IMR-90 (cell line): ENCODE measurements around the gene PCNX2. TPM values are rescaled to one million over a fixed set of nuclear protein-coding genes. Genes with fewer than 3 reads are reported as not detected.

Experiments used
- ATAC-seq: fragments of 200-7000 bp; cut with Tn5 transposase; 2 replicates; pipeline ENCODE4 v1.9.1; 2020; ENCODE audit warnings: low read depth, mild to moderate bottlenecking, moderate library complexity
- BruUV-seq: library from RNA; stranded (reverse); fragments of 400-500 nt; replicated peaks from 2 replicates; lab custom pipeline; 2021; lab: Mats Ljungman, UMichigan
- CTCF ChIA-PET: fragments of 300-600 bp; formaldehyde crosslinking; extraction: SDS; loops from one replicate; lab custom pipeline; 2021; ENCODE audit warnings: antibody characterized with exemption; lab: Yijun Ruan, JAX
- POLR2A ChIA-PET: fragments of 300-600 bp; sonication (Branson Sonifier 250); formaldehyde crosslinking; loops from one replicate; lab custom pipeline; 2022; ENCODE audit warnings: antibody characterized with exemption; ENCODE audit not compliant: unreplicated experiment; lab: Charles Lee
- DNase-seq: peaks from one replicate; pipeline ENCODE4 v3.0.0; 2013
- H2AFZ ChIP-seq: replicated peaks from 2 replicates; pipeline ENCODE3; 2013; ENCODE audit warnings: low read length, mild to moderate bottlenecking; ENCODE audit not compliant: poor library complexity
- H2AK5ac ChIP-seq: 2 replicates; pipeline ENCODE4 v1.6.1; 2013; ENCODE audit warnings: low read depth, low read length, inconsistent platforms
- H2AK9ac ChIP-seq: replicated peaks from 2 replicates; pipeline ENCODE3; 2013; ENCODE audit warnings: mild to moderate bottlenecking, low read depth, low read length, moderate library complexity; ENCODE audit not compliant: poor library complexity
- H2BK120ac ChIP-seq: 2 replicates; pipeline ENCODE4 v1.6.1; 2013; ENCODE audit warnings: low read depth, low read length, inconsistent platforms
- H2BK15ac ChIP-seq: 3 replicates; pipeline ENCODE4 v1.6.1; 2013; ENCODE audit warnings: low read depth, low read length, inconsistent platforms
- H2BK20ac ChIP-seq: 2 replicates; pipeline ENCODE4 v1.6.1; 2013; ENCODE audit warnings: low read depth, mild to moderate bottlenecking, inconsistent platforms, low read length, moderate library complexity
- H2BK5ac ChIP-seq: 2 replicates; pipeline ENCODE4 v1.6.1; 2013; ENCODE audit warnings: mild to moderate bottlenecking, low read depth, low read length, inconsistent platforms; ENCODE audit not compliant: poor library complexity, severe bottlenecking
- H3K14ac ChIP-seq: replicated peaks from 2 replicates; pipeline ENCODE4 v1.6.1; 2013; ENCODE audit warnings: low read depth, low read length, inconsistent platforms
- H3K18ac ChIP-seq: 2 replicates; pipeline ENCODE4 v1.6.1; 2013; ENCODE audit warnings: low read depth, low read length, control low read depth
- H3K23ac ChIP-seq: 2 replicates; pipeline ENCODE4 v1.6.1; 2013; ENCODE audit warnings: low read depth, low read length, inconsistent platforms
- H3K27ac ChIP-seq: 2 replicates; pipeline ENCODE4 v1.5.1; 2013; ENCODE audit warnings: mild to moderate bottlenecking, control low read depth, low read length; ENCODE audit not compliant: insufficient read depth
- H3K27me3 ChIP-seq: 2 replicates; pipeline ENCODE4 v1.6.1; 2013; ENCODE audit warnings: low read length; ENCODE audit not compliant: control insufficient read depth, insufficient read depth
- H3K36me3 ChIP-seq: 2 replicates; pipeline ENCODE4 v1.6.1; 2013; ENCODE audit warnings: low read length, mixed read lengths; ENCODE audit not compliant: control insufficient read depth, insufficient read depth
- H3K4ac ChIP-seq: 2 replicates; pipeline ENCODE4 v1.6.1; 2013; ENCODE audit warnings: low read depth, low read length, inconsistent platforms
- H3K4me1 ChIP-seq: 2 replicates; pipeline ENCODE4 v1.6.1; 2013; ENCODE audit warnings: low read length, mixed read lengths; ENCODE audit not compliant: control insufficient read depth, insufficient read depth
- H3K4me2 ChIP-seq: 2 replicates; pipeline ENCODE4 v1.6.1; 2013; ENCODE audit warnings: low read depth, mild to moderate bottlenecking, control low read depth, low read length, moderate library complexity
- H3K4me3 ChIP-seq: 2 replicates; pipeline ENCODE4 v1.5.1; 2013; ENCODE audit warnings: low read depth, mild to moderate bottlenecking, control low read depth, low read length, moderate library complexity; ENCODE audit not compliant: insufficient read depth
- H3K56ac ChIP-seq: 2 replicates; pipeline ENCODE4 v1.6.1; 2013; ENCODE audit warnings: low read length, inconsistent platforms; ENCODE audit not compliant: insufficient read depth; ENCODE audit errors: extremely low read depth
- H3K79me1 ChIP-seq, 2 experiments: 2 replicates each; pipeline ENCODE4 v1.6.1; 2013; ENCODE audit warnings: low read length in 2 of 2, inconsistent platforms in 1 of 2, low read depth in 1 of 2
- H3K9ac ChIP-seq: 2 replicates; pipeline ENCODE4 v1.6.1; 2013; ENCODE audit warnings: low read depth, low read length, control low read depth
- H3K9me1 ChIP-seq: 2 replicates; pipeline ENCODE4 v1.6.1; 2013; ENCODE audit warnings: low read length, inconsistent platforms; ENCODE audit not compliant: insufficient read depth
- H3K9me3 ChIP-seq: 2 replicates; pipeline ENCODE4 v1.6.1; 2013; ENCODE audit warnings: low read length; ENCODE audit not compliant: control insufficient read depth, insufficient read depth
- H4K20me1 ChIP-seq: 2 replicates; pipeline ENCODE4 v1.6.1; 2013; ENCODE audit warnings: low read length, inconsistent platforms; ENCODE audit not compliant: insufficient read depth
- H4K5ac ChIP-seq: 2 replicates; pipeline ENCODE4 v1.6.1; 2013; ENCODE audit warnings: mild to moderate bottlenecking, low read depth, low read length, control low read depth
- H4K8ac ChIP-seq, 2 experiments: 2 replicates each; pipeline ENCODE4 v1.6.1; 2013; ENCODE audit warnings: low read depth in 2 of 2, low read length in 2 of 2, control low read depth in 1 of 2, inconsistent platforms in 1 of 2
- H4K91ac ChIP-seq: 2 replicates; pipeline ENCODE4 v1.6.1; 2013; ENCODE audit warnings: low read depth, low read length, inconsistent platforms; ENCODE audit not compliant: insufficient read depth
- CHD1 ChIP-seq: IDR thresholded peaks from 2 replicates; pipeline ENCODE4 v1.6.1; 2012; ENCODE audit warnings: low read depth, low read length, improper control_type of control experiment
- MAZ ChIP-seq: IDR thresholded peaks from 2 replicates; pipeline ENCODE4 v1.6.1; 2012; ENCODE audit warnings: low read depth, mild to moderate bottlenecking, low read length, improper control_type of control experiment, moderate library complexity, borderline replicate concordance
- MXI1 ChIP-seq: IDR thresholded peaks from 2 replicates; pipeline ENCODE4 v1.6.1; 2012; ENCODE audit warnings: low read depth, mild to moderate bottlenecking, low read length, moderate library complexity, borderline replicate concordance
- SMC3 ChIP-seq: fragments of 150-350 bp; IDR thresholded peaks from 2 replicates; pipeline ENCODE4 v1.6.1; 2016; ENCODE audit warnings: low read depth, mild to moderate bottlenecking, antibody characterized with exemption, low read length, moderate library complexity
- WGBS, 2 experiments: methylation state at CpG; one replicate each; pipeline versions ENCODE4 v1.1.5 to v1.1.7; 2013; ENCODE audit warnings: missing lambda C conversion rate in 2 of 2; ENCODE audit not compliant: insufficient read length in 1 of 2; ENCODE audit errors: extremely low coverage in 2 of 2; 5-methylcytosine and 5-hydroxymethylcytosine counted together
- dilution Hi-C: fragments of 300-500 bp; cut with HindIII; formaldehyde crosslinking; loops from one replicate; pipeline ENCODE4 v1.14.3; 2018; ENCODE audit warnings: low sequenced_read_pairs; ENCODE audit not compliant: unreplicated experiment
- in situ Hi-C: fragments of 300-500 bp; cut with MboI; formaldehyde crosslinking; loops from 3 replicates; pipeline ENCODE4 v1.14.3; 2019; ENCODE audit warnings: low sequenced_read_pairs, inconsistent platforms, mixed read lengths
- intact Hi-C: fragments of 100-400 bp; cut with micrococcal nuclease; formaldehyde crosslinking; loops from 2 replicates; pipeline ENCODE4 v1.10.0; 2022
- polyA plus RNA-seq, 3 experiments: library from polyadenylated mRNA; depleted of rRNA; stranded (reverse); fragments of >200 nt; gene quantifications; 2 replicates each; pipeline ENCODE4 v1.2.3, GENCODE V29; 2012; ENCODE audit warnings: low replicate concordance in 1 of 3
- total RNA-seq: library from RNA; depleted of rRNA; stranded (reverse); fragments of >200 nt; gene quantifications from 2 replicates; pipeline ENCODE4 v1.2.3, GENCODE V29; 2012
- TF ChIP-seq, protein P1 (sequence below): fragments of 150-350 bp; IDR thresholded peaks from 2 replicates; pipeline ENCODE4 v1.6.1; 2016; ENCODE audit warnings: low read depth, mild to moderate bottlenecking, low read length, moderate library complexity, borderline replicate concordance
- TF ChIP-seq, protein P2 (sequence below): conservative IDR thresholded peaks from 2 replicates; pipeline ENCODE4 v1.5.1; 2012; ENCODE audit warnings: mild to moderate bottlenecking, low read depth, low read length, improper control_type of control experiment

The PCNX2 gene
- total and polyA plus RNA-seq, 2 of the 4 experiments (the other 2 are of a cell fraction): 15.9 to 22.6 TPM

DNA sequence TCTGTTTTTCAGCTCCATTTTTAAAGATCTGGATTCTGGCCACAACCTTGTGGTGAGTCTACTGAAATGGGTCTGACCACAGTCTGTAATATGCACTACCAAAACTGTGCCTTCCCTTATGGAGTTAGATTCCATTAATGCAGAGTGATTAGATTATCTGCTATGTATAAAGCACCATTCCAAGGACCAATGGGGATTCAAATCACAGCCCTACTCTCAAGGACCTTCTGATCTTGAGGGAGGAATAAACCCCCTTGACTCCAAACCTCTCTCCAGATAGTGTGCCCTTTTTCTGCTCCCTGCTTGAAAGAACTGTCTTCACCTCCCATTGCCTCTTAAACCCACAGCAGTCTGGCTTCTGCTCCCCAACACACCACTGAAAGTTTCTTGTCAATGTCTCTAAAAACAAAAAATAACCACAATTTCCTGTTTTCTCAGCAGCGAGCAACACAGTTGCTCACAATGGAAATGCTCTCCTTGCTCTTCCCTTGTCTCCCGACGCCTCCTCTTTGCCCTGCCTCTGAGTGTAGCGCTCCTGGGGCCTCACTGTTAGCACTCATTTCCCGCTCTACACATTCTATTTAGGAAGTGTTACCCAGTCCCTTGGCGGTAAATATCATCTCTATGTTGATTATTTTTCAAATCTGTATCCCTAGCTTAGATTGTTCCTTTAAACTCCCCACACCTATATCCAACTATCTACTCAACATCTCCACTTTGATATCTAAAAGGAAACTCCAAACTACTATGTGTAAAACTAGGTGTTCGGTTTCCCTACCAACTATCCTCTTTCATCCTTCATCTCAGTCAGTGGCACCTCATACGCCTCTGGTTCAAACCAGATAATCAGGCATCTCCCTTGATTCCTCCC lies 13.6 kb downstream of the PCNX2 start:
- WGBS, 2 experiments: 100% methylated on average over 2 of the region's 8 CpGs; no CpG with 5 or more reads in 1 of the 2 experiments
- BruUV-seq: no TSS peak
- no peak overlapping the region for H2BK20ac ChIP-seq
- H4K8ac ChIP-seq: no peak overlapping the region
- dilution Hi-C loops (no loop called here), in situ Hi-C loops (no loop called here), intact Hi-C loops (loop anchor here (1.0 kb wide), 1 partner anchor 25 kb away; no protein-coding TSS in a partner anchor)
- peak; percentile 55 for DNase-seq
- ATAC-seq: peak; percentile 72
- H3K23ac ChIP-seq: no peak overlapping the region
- H2BK15ac ChIP-seq: no peak overlapping the region
- peaks cover 18 to 50% of the 10 kb centered on the region in 2 experiments for H3K79me1 ChIP-seq
- ChIA-PET CTCF (no interaction called here), POLR2A (no interaction called here)
- H2BK120ac ChIP-seq: no peak overlapping the region
- no peak overlapping the region for H4K91ac ChIP-seq
- no peaks in the 10 kb centered on the region for H3K27me3 ChIP-seq
- no peak overlapping the region for H3K14ac ChIP-seq
- H3K36me3 ChIP-seq: no peaks in the 10 kb centered on the region
- no peak overlapping the region for H3K27ac ChIP-seq
- peaks cover 11% of the 10 kb centered on the region; the same call in 1 of the 2 replicates for H4K20me1 ChIP-seq
- no peak overlapping the region for H2BK5ac ChIP-seq
- H2AK5ac ChIP-seq: no peak overlapping the region
- no peaks in the 10 kb centered on the region for H3K9me3 ChIP-seq
- H3K4me2 ChIP-seq: no peak overlapping the region
- H3K4me3 ChIP-seq: no peak overlapping the region
- no peak overlapping the region for H3K9ac ChIP-seq
- no peak overlapping the region for H3K18ac ChIP-seq
- H3K9me1 ChIP-seq: peaks cover 6% of the 10 kb centered on the region; the same call in 1 of the 2 replicates
- no peak overlapping the region for H3K4ac ChIP-seq
- H2AK9ac ChIP-seq: no peak overlapping the region
- H2AFZ ChIP-seq: no peak overlapping the region
- H4K5ac ChIP-seq: no peak overlapping the region
- no peaks in the 10 kb centered on the region for H3K4me1 ChIP-seq
- TF ChIP-seq CHD1: no peak
- TF ChIP-seq, protein P1, sequence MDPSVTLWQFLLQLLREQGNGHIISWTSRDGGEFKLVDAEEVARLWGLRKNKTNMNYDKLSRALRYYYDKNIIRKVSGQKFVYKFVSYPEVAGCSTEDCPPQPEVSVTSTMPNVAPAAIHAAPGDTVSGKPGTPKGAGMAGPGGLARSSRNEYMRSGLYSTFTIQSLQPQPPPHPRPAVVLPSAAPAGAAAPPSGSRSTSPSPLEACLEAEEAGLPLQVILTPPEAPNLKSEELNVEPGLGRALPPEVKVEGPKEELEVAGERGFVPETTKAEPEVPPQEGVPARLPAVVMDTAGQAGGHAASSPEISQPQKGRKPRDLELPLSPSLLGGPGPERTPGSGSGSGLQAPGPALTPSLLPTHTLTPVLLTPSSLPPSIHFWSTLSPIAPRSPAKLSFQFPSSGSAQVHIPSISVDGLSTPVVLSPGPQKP: no peak
- TF ChIP-seq MAZ: no peak
- TF ChIP-seq, protein P2, sequence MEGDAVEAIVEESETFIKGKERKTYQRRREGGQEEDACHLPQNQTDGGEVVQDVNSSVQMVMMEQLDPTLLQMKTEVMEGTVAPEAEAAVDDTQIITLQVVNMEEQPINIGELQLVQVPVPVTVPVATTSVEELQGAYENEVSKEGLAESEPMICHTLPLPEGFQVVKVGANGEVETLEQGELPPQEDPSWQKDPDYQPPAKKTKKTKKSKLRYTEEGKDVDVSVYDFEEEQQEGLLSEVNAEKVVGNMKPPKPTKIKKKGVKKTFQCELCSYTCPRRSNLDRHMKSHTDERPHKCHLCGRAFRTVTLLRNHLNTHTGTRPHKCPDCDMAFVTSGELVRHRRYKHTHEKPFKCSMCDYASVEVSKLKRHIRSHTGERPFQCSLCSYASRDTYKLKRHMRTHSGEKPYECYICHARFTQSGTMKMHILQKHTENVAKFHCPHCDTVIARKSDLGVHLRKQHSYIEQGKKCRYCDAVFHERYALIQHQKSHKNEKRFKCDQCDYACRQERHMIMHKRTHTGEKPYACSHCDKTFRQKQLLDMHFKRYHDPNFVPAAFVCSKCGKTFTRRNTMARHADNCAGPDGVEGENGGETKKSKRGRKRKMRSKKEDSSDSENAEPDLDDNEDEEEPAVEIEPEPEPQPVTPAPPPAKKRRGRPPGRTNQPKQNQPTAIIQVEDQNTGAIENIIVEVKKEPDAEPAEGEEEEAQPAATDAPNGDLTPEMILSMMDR: no peak
- no peak for TF ChIP-seq MXI1
- TF ChIP-seq SMC3: no peak
- H3K56ac ChIP-seq: no peak overlapping the region
